Stimulated activated CD4-positive, alpha-beta T cell treated with anti-CD3 and anti-CD28 coated beads, Interleukin-2, amount 100 ng/mL, for 48 hours (primary cell): ENCODE measurements around the gene RSPRY1.

Experiments used
- DNase-seq, 2 donors: peaks; one replicate each; pipeline ENCODE4 v3.0.0-alpha.2; 2020

RSPRY1 gene

DNA sequence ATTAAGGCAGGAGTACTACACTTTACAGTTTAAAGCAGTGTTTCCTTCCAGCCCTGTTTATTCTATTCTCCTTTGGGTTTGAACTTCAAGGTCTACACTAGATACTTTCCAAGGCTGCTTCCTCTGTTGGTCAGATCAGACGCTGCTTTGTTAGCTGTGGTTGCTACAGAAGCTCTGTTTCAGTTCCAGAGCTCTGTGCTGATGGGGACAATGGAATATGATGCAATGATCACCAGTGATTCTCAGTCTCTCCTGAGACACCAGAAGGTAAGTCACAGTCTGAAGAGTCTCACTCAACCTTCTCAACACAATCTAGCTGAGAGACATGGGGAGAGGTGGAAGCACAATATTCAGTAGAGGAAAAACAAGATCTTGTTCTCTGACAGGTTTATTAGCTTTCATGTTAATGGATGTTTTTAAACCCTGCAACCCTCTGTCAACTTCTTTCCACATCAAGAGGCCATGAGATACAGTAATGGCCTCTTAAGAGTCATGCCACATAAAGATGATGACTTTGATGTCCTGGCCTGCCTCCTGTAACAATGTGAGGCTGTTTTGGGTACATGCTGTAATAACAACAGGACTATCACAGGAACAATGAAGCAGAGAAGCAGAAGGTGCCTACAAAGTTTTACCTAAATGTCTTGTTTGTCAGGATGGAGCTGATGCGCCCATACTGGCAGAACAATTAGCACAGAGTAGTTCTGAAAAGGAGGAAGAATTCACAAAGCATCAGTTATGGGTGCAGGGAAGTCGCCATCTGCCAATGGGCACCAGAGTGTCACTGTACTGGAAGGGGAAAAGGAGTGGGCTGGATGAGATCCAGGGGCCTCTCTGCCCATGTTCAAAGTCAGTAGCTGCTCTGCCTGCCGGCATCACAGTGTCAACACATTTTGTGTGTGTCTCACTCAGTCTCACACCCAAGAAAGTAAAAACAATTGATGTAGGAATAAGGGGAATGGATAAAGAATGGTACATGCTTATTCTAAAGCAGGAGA is 33.7 kb upstream of the RSPRY1 start:
- DNase-seq: no peak

DNA sequence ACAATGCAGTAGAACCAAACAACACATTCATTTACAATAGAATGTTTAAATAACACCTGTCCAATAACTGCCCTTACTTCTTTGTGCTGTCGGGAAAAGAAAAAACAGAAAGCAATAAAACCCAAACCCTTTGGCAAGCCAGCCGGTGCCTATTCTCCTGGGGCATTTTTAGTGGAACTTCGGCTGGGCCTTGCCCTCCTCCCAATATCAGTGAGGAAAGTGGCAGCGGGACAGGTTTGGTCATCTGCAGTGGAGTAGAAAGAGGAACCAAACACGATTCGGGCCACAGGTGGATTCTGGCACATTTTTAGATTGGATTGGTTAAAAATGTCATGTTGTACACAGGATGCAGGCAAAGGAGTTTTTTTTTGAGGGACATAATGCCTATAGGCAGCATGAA is 32.3 kb upstream of the RSPRY1 start:
- DNase-seq: no peak

DNA sequence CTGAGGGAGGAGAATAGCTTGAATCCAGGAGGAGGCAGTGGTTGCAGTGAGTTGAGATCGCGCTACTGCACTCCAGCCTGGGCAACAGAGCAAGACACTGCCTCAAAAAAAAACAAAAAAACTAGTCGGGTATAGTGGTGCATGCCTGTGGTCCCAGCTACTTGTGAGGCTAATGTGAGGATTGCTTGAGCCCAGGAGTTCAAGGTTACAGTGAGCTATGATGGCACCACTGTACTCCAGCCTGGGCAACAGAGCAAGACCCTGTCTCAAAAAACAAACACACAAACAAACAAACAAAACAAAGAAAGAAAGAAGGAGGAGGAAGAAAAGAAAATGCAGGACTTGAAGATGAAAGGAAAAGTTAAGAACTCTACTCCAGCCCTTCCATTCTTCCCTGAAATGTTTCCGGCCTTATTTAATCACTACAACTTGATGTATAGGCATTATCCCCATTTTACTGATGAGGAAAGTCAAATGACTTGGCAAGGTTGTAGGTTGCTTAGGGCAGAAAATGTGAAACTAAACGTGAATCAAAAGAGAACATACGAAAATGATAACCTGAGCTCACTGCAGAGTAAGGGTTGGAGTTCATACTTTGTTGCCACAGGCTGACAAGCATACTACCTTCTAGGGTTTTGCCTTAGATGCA is 30.3 kb upstream of the RSPRY1 start:
- no peak for DNase-seq

GRCh38 chr16:57156351-57156703 is 29.8 kb upstream of the RSPRY1 start:
- no peak for DNase-seq

DNA sequence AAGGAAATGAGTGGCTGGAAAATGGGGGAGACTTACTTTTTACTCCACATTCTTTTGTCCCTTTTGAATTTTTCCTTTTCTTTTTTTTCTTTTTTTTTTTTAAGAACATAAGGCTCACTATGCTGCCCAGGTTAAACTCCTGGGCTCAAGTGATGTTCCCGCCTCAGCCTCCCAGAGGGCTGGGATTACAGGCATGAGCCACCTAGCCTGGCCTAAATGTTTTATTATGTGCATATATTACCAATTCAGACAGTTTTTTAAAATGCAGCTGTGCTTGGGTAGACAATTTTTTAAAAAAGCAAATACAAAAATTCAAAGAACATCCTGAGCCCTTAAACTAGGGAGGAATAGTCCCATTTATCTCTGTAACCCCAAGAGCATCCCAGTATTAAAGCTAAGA is 28.6 kb upstream of the RSPRY1 start:
- no peak for DNase-seq

DNA sequence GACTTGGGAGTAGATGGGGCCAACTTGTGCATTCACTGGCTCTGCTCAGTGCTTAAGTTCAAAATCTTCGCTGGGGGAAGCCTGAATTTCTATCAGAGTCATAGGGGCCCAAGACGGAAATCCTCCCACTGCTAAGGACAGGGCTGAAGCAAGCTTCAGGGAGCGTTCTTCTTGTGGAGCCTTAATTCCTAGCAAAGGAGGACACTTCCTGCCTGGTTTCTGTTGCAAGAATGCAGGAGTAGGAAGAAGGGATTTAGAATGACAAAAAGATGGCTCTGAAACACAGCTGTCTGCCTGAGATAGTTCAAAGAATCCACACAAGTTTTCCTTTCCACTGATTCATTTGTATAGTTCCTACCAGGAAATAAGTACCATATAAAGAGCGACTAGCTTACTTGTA is 26.7 kb upstream of the RSPRY1 start:
- no peak for DNase-seq

- no peak for DNase-seq
Measured at GRCh38 chr16:57163842-57164241, 22.3 kb upstream of the RSPRY1 start.

DNA sequence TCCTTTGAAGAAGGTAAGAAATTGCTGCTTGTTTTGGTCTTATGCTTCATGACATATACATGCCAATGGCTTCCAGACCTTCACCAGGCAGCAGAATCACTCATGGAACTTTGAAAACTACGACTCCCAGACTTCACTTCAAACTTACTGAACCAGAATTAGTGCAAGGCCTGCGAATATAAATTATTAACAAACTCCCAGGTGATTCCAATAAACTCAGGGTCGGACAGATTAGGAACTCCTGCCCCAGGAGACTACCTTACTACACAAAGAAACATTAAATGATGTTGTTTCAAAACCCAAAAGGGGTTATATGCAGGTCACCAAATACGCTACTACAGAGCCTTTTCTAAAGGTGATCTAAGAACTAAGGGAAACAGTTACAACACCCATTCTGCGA is 20.6 kb upstream of the RSPRY1 start:
- no peak for DNase-seq

DNA sequence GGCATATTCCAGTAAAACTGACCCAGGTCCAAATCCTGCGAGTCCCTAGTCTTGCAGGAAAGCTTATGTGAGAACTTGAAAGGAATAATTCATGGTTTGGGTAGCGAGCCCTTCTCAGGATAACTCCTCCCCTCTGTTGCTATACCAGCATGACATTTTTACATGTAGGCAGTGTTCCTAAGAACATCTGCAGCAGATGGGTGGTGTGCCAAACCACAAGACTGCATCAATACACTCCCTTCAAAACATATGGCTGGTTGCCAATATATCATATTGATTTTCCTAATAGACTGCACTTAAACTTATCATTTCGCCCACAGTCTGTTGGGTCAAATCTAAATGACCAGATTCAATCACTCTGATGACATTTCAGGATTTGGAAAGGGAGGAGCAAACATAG is 20.2 kb upstream of the RSPRY1 start:
- DNase-seq: no peak

DNA sequence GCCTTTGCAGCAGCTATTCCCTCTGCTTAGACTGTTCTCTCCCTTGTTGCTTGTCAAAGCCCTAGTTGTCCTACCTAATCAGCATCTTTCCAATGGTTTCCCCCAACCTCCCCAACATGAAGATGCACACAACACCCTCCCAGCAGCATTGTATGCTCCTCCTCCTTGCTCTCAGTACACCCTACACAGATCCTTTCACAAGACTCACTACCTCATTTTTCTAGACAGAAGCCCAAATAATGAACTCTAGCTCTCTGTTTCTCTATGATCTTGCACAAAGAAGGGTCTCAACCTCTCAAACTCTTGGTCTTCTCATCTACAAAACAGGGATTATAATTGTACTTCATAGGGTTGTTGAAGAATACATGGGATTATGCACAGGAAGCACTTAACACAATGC is 19.7 kb upstream of the RSPRY1 start:
- DNase-seq: no peak

DNA sequence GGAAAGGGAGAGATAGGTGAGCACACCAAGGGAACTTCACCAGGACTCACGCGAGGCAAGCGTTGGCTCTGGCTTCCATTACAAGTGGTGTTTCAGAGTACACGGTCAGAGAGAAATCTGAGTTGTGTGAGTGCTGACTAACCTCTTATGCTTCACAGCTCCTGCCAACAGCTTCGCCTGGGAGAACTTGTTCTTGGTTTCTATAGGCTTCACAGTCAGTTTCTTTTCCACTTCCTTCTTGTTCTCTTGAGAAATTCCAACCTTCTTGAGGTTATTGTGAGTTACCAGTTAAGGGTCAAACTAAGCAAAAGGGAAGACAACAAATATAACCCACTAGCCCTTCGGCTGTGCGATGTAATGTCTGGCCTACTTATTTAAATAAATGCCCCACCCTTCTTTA is 19.2 kb upstream of the RSPRY1 start:
- no peak for DNase-seq

GRCh38 chr16:57167538-57167937 is 18.6 kb upstream of the RSPRY1 start:
- DNase-seq: no peak

DNA sequence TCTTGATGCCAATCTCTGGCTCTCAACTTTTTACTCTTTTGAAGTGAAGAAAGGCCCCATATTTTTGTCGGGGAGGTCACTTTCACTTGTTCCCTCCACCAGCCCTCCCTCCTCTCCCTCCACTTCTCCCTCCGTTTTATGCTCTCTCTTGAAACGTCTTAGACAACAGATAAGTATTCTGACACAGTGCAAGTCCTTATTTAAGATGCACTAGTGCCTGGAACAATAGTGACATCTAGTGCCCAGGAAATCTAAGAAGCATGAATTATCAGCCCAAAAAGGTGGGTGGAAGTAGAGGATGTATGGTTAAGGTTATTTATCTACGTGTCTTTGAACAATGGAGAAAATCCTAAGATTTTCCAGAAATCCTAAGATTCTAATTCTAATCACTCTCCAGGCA is 18.2 kb upstream of the RSPRY1 start:
- DNase-seq: no peak

GRCh38 chr16:57169327-57169726 is 16.8 kb upstream of the RSPRY1 start:
- DNase-seq: no peak

GRCh38 chr16:57172721-57173290 is 13.3 kb upstream of the RSPRY1 start:
- no peak for DNase-seq

- DNase-seq: no peak
Measured at GRCh38 chr16:57175896-57176295, 10.2 kb upstream of the RSPRY1 start.

DNA sequence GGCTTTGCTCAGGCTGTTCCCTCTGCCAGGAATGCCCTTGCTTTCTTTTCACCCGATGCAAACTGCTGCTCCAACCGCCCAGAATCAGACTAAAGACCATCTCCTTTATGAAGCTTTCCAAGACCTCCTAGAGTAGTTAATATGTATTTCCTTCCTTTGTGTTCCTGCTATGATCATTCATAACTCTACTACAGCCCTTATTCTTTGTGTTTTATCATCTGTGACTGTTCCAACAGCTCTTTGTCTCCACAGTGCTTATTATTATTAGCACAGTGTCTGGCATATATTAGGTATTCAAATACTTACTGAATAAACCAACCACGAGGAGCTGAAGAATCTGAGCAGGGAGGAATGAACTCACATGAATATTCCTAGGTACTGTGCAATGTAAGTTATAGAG is 7.9 kb upstream of the RSPRY1 start:
- DNase-seq: no peak

GRCh38 chr16:57178793-57179212 is 7.3 kb upstream of the RSPRY1 start:
- DNase-seq: no peak

GRCh38 chr16:57179215-57179828 is 6.8 kb upstream of the RSPRY1 start:
- DNase-seq: no peak

GRCh38 chr16:57184113-57184512 is 2.0 kb upstream of the RSPRY1 start:
- no peak for DNase-seq

DNA sequence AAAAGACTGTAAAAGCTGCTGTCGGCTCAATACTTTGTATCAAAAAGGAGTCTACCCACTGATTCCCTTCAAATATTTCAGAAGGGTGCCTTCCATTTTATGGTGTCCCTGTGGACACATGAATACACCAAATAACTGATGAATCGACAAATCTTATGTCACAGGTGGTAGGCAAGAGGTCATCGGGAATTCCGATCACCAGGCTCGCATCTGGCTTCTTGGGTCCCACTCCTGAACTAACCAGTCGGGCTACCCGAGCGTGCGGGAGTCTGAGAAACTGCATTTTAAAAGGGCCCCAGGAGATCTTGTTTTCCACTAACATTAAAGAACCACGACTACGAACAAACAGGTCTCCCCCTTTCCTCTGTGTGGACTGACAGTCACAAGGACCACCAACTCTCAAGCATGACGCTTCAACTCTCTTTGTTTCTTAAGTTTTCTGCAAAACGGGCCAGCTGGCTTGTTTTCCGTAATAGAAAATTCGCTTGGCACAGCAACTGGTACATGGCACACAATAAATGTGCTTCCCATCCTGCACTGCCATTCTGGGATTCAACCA is 1.2 kb upstream of the RSPRY1 start:
- no peak for DNase-seq

DNA sequence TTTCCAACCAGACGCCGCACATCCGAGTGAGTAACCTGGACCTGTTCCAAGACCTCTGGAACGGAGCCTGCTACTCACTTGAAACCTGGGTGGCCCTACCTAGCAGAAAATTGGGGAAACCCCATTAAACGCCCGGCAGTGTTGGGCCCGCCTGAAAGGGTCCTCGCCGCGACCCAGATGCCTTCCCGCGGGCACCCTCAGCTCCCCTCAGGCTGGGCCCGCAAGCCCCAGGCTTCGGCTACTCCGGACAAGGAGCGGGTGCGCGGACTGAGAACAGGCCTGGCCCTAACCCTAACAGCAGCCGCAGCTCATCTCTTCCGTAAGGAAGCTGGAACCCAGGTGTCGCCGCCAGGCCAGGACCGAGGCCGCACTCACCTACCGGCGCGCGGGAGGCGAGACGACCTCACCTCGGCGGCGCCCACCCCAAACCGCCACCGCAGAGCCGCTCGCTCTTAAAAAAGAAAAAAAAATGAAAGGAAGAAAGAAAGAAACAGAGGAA is 634 bp upstream of the RSPRY1 start:
- DNase-seq: peak in 1 of 2 donors; percentile 14
